PC-9 (cell line): Measurements from ENCODE around the gene RABL2A. TPM values are rescaled to one million over a fixed set of nuclear protein-coding genes. Genes with fewer than 3 reads are reported as not detected.
"Not testable (repeated sequence)": the region's sequence is repeated elsewhere in the genome, so short reads cannot be mapped to it uniquely, and the experiment has no call there.

Experiments
- BruUV-seq: library from RNA; stranded (reverse); fragments of 400-500 nt; replicated peaks from 2 replicates; lab custom pipeline; 2021; lab: Mats Ljungman, UMichigan
- CTCF ChIA-PET: fragments of 300-600 bp; sonication (Branson Sonifier 250); formaldehyde crosslinking; loops from one replicate; lab custom pipeline; 2022; ENCODE audit warnings: antibody characterized with exemption; lab: Charles Lee
- POLR2A ChIA-PET: fragments of 300-600 bp; sonication (Branson Sonifier 250); formaldehyde crosslinking; loops from one replicate; lab custom pipeline; 2022; ENCODE audit warnings: antibody characterized with exemption; ENCODE audit not compliant: unreplicated experiment; lab: Charles Lee
- DNase-seq, 2 experiments: peaks; one replicate each; pipeline versions ENCODE4 v3.0.0 to v3.0.0-alpha.2; 2015 to 2022; ENCODE audit warnings: mixed read lengths in 1 of 2
- H2AFZ ChIP-seq: fragments of 200-600 bp; sonication (generic); 2 replicates; pipeline ENCODE4 v1.8.1; 2017; ENCODE audit warnings: antibody characterized with exemption
- H3F3A ChIP-seq: fragments of 200-600 bp; sonication (generic); 2 replicates; pipeline ENCODE4 v1.8.1; 2017; ENCODE audit warnings: antibody characterized with exemption, mild to moderate bottlenecking, low read depth; ENCODE audit not compliant: insufficient read depth
- H3K27ac ChIP-seq: fragments of 200-600 bp; sonication (generic); 2 replicates; pipeline ENCODE4 v1.6.1; 2016; ENCODE audit warnings: mixed run types
- H3K27me3 ChIP-seq: fragments of 200-600 bp; sonication (generic); 2 replicates; pipeline ENCODE4 v1.6.1; 2016; ENCODE audit warnings: low read depth, mixed run types; ENCODE audit not compliant: insufficient read depth
- H3K36me3 ChIP-seq: fragments of 200-600 bp; sonication (generic); 2 replicates; pipeline ENCODE4 v1.6.1; 2016; ENCODE audit warnings: low read depth, mixed run types
- H3K4me1 ChIP-seq: fragments of 200-600 bp; sonication (generic); replicated peaks from 2 replicates; pipeline ENCODE4 v1.6.1; 2016; ENCODE audit warnings: mixed run types; ENCODE audit not compliant: insufficient read depth
- H3K4me2 ChIP-seq: fragments of 200-600 bp; sonication (generic); 2 replicates; pipeline ENCODE4 v1.6.1; 2017; ENCODE audit warnings: mixed run types
- H3K4me3 ChIP-seq: fragments of 200-600 bp; sonication (generic); 2 replicates; pipeline ENCODE4 v1.6.1; 2016; ENCODE audit warnings: mixed run types
- H3K79me2 ChIP-seq: fragments of 200-600 bp; sonication (generic); 2 replicates; pipeline ENCODE4 v1.6.1; 2017; ENCODE audit warnings: low read depth, mixed run types
- H3K9me2 ChIP-seq: fragments of 200-600 bp; sonication (generic); 2 replicates; pipeline ENCODE4 v1.8.1; 2017; ENCODE audit warnings: mild to moderate bottlenecking; ENCODE audit not compliant: insufficient read depth
- H3K9me3 ChIP-seq: fragments of 200-600 bp; sonication (generic); 2 replicates; pipeline ENCODE4 v1.8.1; 2016; ENCODE audit warnings: low read depth; ENCODE audit not compliant: insufficient read depth
- H4K20me1 ChIP-seq: fragments of 200-600 bp; sonication (generic); 2 replicates; pipeline ENCODE4 v1.8.1; 2017; ENCODE audit not compliant: insufficient read depth
- intact Hi-C: fragments of 100-400 bp; cut with micrococcal nuclease; formaldehyde crosslinking; loops from one replicate; pipeline ENCODE4 v1.10.0; 2022; ENCODE audit not compliant: unreplicated experiment
- total RNA-seq: library from RNA; stranded (reverse); gene quantifications from 2 replicates; pipeline ENCODE4 v1.2.3, GENCODE V29; 2021

The RABL2A gene
- total RNA-seq, 1 experiment from 2014 or later = 27.7 TPM

DNA sequence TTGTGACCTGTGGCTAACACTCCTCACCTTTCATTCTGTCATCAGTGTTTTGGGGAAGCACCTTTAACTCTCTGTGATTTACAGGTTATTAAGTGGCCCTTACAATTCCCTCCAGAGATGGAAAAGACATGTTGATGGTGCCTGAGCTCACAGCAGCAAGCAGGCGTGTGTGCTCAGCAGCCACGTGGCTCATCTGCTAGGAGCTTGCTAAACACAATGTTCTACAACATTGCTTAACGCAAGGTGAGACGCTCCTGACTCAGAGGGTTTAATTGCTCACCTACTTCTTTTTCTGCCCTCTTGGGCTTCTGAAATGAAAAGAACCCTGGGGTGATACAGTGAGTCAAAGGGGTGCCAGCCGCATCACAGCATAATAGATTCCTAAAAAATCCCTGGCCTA lies 6.1 kb upstream of the RABL2A start:
- intact Hi-C loops, POLR2A ChIA-PET, H3K4me1 ChIP-seq, H3K4me2 ChIP-seq, H3K27ac ChIP-seq, H4K20me1 ChIP-seq, H3K27me3 ChIP-seq, CTCF ChIA-PET, H3K9me2 ChIP-seq, H2AFZ ChIP-seq, BruUV-seq, H3K9me3 ChIP-seq, DNase-seq, H3F3A ChIP-seq, H3K79me2 ChIP-seq, H3K36me3 ChIP-seq, H3K4me3 ChIP-seq: not testable (repeated sequence)

- H3K4me1 ChIP-seq, POLR2A ChIA-PET, intact Hi-C loops, H2AFZ ChIP-seq, DNase-seq, H3F3A ChIP-seq, H3K79me2 ChIP-seq, H3K36me3 ChIP-seq, BruUV-seq, H3K4me3 ChIP-seq, H3K9me3 ChIP-seq, H3K9me2 ChIP-seq, H4K20me1 ChIP-seq, H3K27ac ChIP-seq, CTCF ChIA-PET, H3K27me3 ChIP-seq: not testable (repeated sequence)
- H3K4me2 ChIP-seq = peak overlapping the region; percentile 78
Measured at GRCh38 chr2:113625906-113626305, 1.2 kb upstream of the RABL2A start.

GRCh38 chr2:113632849-113633345 lies 5.8 kb downstream of the RABL2A start:
- H3K36me3 ChIP-seq, H3K9me2 ChIP-seq, H3K4me1 ChIP-seq, H3K27me3 ChIP-seq, H3K9me3 ChIP-seq, H3F3A ChIP-seq, DNase-seq, CTCF ChIA-PET, intact Hi-C loops, POLR2A ChIA-PET, H2AFZ ChIP-seq, H3K4me3 ChIP-seq, H3K79me2 ChIP-seq, BruUV-seq, H4K20me1 ChIP-seq, H3K4me2 ChIP-seq, H3K27ac ChIP-seq: not testable (repeated sequence)

DNA sequence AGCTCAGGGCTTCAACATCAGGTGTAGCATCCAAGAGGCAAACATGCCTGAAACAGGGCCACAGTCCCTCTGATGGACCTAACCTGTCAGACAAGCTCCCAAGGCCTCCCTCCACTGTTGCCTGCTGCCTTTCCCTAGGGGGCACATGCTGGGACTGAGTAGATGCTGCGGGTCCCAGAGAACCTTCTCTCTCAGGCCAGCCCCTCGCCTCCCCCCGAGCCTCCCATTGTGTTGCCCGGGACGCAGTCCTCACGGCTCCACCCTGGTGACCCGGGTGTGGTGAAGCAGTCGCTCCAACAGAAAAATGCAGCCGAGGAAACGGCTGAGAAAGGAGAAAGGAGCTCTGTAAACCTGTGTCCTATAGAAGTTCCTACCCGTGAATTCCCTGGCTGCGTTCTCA lies 8.3 kb downstream of the RABL2A start:
- not testable (repeated sequence) for H3K9me3 ChIP-seq

GRCh38 chr2:113636226-113636625 lies 9.2 kb downstream of the RABL2A start:
- H2AFZ ChIP-seq, DNase-seq, H3K9me3 ChIP-seq, BruUV-seq, H3K9me2 ChIP-seq, H3K79me2 ChIP-seq, H3K4me1 ChIP-seq, H4K20me1 ChIP-seq, POLR2A ChIA-PET, intact Hi-C loops, H3K36me3 ChIP-seq, H3K4me3 ChIP-seq, H3K4me2 ChIP-seq, H3K27me3 ChIP-seq, CTCF ChIA-PET, H3K27ac ChIP-seq, H3F3A ChIP-seq: not testable (repeated sequence)

More for the DNA sequence above, 8.3 kb downstream of the RABL2A start:
- H3K4me3 ChIP-seq, H3K4me2 ChIP-seq, CTCF ChIA-PET, H3K36me3 ChIP-seq, H2AFZ ChIP-seq, H3F3A ChIP-seq, intact Hi-C loops, H3K4me1 ChIP-seq, DNase-seq, H3K27me3 ChIP-seq, BruUV-seq, H3K27ac ChIP-seq, H3K9me2 ChIP-seq, H3K79me2 ChIP-seq, H4K20me1 ChIP-seq, POLR2A ChIA-PET: not testable (repeated sequence)

DNA sequence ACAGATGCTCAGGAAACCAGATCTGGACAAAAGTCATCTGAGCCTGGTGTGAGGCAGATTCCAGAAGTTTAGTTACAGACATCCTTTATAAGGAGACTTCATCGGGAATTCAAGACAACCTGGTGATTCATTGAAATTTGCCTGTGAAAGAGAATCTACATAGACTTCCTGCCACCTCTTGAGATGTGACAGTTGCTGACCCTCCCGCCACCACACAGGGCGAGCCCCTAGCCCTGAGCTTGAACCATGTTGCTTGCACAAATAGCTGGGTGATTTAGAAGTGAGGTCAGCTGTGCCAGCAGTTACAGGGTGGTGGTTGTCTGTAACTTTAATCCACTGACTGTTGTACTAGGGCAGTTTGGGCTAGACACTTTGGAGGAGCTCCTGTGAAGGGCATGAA lies 11.0 kb downstream of the RABL2A start:
- H4K20me1 ChIP-seq, H3K36me3 ChIP-seq, BruUV-seq, H3K4me1 ChIP-seq, H3K9me3 ChIP-seq, H3K9me2 ChIP-seq, H3K4me3 ChIP-seq, H3K4me2 ChIP-seq, H3F3A ChIP-seq, H3K27ac ChIP-seq, CTCF ChIA-PET, H3K79me2 ChIP-seq, H2AFZ ChIP-seq, intact Hi-C loops, H3K27me3 ChIP-seq: not testable (repeated sequence)
- peak in 1 of 2 experiments; percentile 15 for DNase-seq
- POLR2A ChIA-PET = interaction anchor here (0.7 kb wide), 1 partner anchor 77 kb away, joined by 10 read pairs; no protein-coding TSS in a partner anchor

DNA sequence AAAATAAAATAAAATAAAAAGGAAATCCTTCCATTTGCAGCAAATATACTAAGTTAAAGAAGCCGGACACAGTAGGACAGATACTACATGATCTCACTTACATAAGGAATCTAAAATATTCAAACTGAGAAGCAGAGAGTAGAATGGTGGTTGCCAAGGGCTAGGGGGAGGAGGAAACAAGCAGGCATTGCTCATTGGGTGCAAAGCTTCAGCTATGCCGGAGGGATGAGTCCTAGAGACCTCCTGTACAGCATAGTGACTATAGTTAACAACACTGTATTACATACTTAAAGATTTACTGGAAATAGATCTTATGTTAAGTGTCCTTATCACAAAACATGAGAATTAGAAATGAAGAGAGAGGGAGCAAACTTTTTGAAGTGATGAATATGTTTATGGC lies 19.2 kb downstream of the RABL2A start:
- POLR2A ChIA-PET, H4K20me1 ChIP-seq, H3K4me2 ChIP-seq: not testable (repeated sequence)

More for the DNA sequence above, 19.2 kb downstream of the RABL2A start:
- H3K4me3 ChIP-seq, H3K9me3 ChIP-seq, H3F3A ChIP-seq, intact Hi-C loops, CTCF ChIA-PET, H3K4me1 ChIP-seq, H3K79me2 ChIP-seq, H3K9me2 ChIP-seq, H3K36me3 ChIP-seq, H3K27me3 ChIP-seq, H3K27ac ChIP-seq, DNase-seq, BruUV-seq, H2AFZ ChIP-seq: not testable (repeated sequence)
